VCaP (cell line): ENCODE data around the gene ARHGEF11.

Source experiments
- H3K27ac ChIP-seq: fragments of 450-650 bp; 2 replicates; pipeline ENCODE4 v1.5.1; 2017
- TF ChIP-seq, protein P1 (sequence below): fragments of 450-650 bp; conservative IDR thresholded peaks from 2 replicates; pipeline ENCODE4 v1.5.1; 2017; ENCODE audit warnings: mild to moderate bottlenecking, moderate library complexity

ARHGEF11 gene

DNA sequence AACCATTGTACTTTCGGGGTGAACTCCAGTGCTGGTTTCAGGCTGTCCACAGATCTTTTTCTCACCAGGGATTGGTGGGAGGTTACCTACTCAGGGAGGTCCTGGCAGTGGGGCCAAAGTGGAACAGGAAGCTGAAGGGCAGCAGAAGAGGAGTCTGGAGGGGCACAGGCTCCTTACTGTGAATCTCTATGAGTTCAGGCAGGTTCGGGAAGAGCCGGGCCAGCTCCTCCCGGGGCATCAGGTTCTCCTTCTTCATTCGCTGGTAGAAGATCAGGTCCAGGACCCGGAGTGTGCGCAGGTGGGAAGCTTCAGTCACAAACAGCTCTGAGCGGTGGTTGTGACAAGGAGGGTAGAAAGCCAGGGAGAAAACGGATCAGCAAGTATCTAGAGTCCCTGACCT, 98.4 kb downstream of the ARHGEF11 start:
- H3K27ac ChIP-seq = no peak overlapping the region

DNA sequence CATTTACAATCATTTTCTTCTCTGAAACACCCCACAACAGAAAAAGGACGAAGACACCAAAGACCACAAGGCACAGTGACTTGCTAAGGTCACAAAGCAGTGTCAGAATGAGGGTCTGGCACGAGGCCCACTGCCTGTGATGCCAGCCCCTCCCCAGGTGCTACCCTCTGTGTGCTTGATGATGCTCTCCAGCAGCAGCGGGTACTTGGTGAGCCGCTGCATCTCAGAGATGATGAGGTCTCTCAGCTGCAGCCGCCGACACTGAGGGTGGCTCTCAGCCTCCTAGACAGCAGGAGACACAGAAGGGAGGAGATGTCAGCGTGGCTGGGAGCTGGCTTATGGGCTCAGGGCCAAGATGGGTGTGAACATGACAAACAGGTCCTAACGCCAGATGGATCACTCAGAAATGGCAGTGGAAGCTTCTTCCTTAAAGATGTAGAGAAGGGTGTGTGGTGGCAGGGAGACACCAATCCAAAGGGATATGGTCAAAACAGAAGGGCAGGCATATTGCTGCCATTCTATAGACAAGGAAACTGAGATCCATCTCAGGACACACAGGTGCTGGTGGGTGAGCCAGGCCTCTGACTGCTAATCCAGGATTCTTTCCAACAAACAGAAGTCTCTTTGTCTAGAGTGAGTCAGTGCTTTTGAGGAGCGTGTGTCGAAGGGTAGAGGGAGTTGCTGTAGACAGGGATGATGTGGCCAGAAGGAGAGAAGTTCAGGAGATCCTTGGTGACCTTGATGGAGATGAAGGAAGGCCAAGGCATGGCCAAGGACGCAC, 99.5 kb downstream of the ARHGEF11 start:
- no peak overlapping the region for H3K27ac ChIP-seq
- TF ChIP-seq, protein P1, sequence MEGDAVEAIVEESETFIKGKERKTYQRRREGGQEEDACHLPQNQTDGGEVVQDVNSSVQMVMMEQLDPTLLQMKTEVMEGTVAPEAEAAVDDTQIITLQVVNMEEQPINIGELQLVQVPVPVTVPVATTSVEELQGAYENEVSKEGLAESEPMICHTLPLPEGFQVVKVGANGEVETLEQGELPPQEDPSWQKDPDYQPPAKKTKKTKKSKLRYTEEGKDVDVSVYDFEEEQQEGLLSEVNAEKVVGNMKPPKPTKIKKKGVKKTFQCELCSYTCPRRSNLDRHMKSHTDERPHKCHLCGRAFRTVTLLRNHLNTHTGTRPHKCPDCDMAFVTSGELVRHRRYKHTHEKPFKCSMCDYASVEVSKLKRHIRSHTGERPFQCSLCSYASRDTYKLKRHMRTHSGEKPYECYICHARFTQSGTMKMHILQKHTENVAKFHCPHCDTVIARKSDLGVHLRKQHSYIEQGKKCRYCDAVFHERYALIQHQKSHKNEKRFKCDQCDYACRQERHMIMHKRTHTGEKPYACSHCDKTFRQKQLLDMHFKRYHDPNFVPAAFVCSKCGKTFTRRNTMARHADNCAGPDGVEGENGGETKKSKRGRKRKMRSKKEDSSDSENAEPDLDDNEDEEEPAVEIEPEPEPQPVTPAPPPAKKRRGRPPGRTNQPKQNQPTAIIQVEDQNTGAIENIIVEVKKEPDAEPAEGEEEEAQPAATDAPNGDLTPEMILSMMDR = no peak

More for the DNA sequence above, 98.4 kb downstream of the ARHGEF11 start:
- TF ChIP-seq, protein P1 = no peak

DNA sequence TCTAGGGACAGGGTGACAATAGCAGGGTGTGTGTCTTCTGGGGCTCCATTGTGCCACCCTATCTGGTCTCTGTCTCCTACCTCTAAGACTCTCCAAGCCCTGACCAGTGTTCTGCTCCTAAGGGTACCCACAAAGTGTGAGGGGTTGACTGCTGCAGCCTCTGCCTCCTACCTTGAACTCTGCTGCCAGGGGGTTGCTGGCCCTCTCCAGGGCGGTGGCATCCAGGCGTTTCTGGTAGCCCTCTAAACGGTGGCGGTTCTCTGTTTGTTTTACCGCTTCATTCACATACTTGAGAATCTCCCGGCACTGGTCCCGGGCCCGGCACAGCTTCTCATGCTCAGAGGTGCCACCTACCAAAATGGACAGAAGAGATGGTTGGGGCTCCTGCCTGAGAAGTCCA, 100.7 kb downstream of the ARHGEF11 start:
- TF ChIP-seq, protein P1 = no peak
- no peak overlapping the region for H3K27ac ChIP-seq

DNA sequence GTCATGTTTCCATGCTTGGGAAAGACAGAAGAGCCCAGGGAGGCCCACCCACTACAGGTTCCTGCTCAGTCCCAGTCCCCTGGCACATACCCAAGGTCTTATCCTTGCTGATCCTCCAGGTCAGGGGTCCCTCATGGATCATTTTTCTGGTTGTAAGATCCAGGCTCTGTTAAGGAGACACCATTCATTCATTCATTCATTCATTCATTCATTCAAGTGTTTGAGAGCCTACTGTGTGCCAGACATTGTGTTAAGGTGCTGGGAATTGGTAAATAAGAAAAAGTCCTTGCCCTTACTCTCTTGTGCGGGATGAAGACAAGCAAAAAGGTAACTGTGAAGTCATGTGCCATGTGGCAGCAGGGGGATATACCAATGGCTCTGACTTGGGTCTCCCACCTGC, 101.3 kb downstream of the ARHGEF11 start:
- TF ChIP-seq, protein P1 = no peak
- H3K27ac ChIP-seq = no peak overlapping the region

DNA sequence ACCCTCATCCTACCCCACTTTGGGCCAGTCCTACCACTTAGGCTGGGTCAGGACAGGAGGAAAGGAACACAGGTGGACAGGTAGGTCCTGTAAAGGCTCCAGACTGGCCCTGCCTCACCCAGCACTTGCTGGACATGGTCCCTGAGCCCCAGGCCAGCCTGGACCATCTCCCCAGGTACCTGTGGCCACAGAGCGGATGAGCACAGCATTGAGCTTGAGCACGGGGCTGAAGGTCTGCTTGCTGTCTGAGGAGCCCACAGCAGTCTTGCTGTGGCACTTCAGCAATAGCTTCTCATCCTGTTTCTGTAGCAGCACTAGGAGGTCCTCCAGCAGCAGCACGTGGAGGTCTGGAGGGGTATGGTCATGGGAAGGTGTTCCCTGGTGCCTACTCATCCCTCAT, 101.8 kb downstream of the ARHGEF11 start:
- TF ChIP-seq, protein P1 = no peak
- no peak overlapping the region for H3K27ac ChIP-seq

DNA sequence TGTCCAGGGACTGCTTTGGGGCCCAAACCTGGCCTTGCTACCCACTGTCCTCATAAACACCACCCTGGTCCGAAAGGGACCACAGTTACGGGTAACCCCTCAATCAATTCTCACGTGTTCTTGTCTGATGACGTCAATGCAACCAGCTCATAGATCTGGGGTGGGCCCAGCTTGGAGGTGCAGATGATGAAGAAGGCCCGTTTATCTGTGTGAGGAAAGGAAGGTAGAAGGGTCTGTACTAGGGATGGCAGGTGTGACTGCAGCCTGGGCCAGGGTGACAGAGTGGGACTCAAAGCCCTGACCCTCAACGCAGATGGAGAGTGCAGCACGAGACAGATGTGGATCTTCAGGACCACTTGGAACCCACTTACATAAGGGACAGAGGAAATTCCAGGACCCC, 103.0 kb downstream of the ARHGEF11 start:
- TF ChIP-seq, protein P1 = no peak
- H3K27ac ChIP-seq = no peak overlapping the region

DNA sequence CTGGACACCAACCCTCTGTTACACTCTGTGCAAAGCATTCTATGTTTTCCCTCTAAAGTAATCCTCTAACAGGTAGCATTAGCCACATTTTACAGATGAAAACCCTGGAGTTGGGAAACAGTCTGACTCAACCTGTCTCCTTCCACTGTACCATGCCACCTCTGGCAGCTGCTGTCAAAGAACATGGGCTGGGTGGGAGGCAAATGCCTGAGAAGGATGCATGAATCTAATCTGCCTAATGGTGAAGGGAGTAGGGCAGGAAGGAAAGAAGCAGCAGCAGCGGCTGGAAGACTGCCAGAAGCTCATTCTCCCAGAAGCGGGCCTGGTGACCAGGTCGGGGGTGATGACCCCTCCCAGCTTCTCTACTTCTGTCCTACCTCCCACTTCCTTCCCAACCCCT, 103.4 kb downstream of the ARHGEF11 start:
- TF ChIP-seq, protein P1 = no peak

More for the DNA sequence above, 103.4 kb downstream of the ARHGEF11 start:
- H3K27ac ChIP-seq = no peak overlapping the region
